Measurements from ENCODE around the gene ZNF668. TPM values are rescaled to one million over a fixed set of nuclear protein-coding genes. Genes with fewer than 3 reads are reported as not detected.

ZNF668 gene
- total and polyA plus RNA-seq, 2 of the 13 experiments (the other 11 are each of a cell fraction or from before 2014, with no cell fraction given): 3.8 to 9.8 TPM

DNA sequence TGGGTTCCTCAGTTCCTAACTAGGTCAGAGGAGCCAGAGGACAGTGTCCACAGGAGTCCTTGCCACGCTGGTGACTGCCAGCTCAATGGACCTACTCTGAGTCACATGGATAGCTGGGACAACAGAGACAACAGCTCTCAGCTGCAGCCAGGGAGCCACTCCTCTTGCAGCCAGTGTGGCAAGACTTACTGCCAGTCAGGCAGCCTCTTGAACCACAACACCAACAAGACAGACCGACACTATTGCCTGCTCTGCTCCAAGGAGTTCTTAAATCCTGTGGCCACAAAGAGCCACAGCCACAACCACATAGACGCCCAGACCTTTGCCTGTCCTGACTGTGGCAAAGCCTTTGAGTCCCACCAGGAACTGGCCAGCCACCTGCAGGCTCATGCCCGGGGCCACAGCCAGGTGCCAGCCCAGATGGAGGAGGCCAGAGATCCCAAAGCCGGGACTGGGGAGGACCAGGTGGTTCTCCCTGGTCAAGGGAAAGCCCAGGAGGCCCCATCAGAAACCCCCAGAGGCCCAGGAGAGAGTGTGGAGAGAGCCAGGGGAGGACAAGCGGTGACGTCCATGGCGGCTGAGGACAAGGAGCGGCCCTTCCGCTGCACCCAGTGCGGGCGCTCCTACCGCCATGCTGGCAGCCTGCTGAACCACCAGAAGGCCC, 6.8 kb upstream of the ZNF668 start:
- DNase-seq (ENCODE audit: low spot score): no peak
- POLR2A ChIA-PET: interaction anchor here (1.1 kb wide), 1 partner anchor 61 kb away, joined by 3 read pairs; no protein-coding TSS in a partner anchor
- intact Hi-C loops (cut with micrococcal nuclease; ENCODE audit: unreplicated experiment): no loop called here

More for the DNA sequence above, 6.8 kb upstream of the ZNF668 start:
- H3K27ac ChIP-seq (ENCODE audit: extremely low read length, insufficient read depth, low read length): no peak overlapping the region
- H3K27me3 ChIP-seq (ENCODE audit: control insufficient read depth in 1 of 2, insufficient read depth in 2 of 2, low read length in 2 of 2): no peaks in the 10 kb centered on the region
- no peak overlapping the region for H3K9ac ChIP-seq (ENCODE audit: insufficient read depth, low read depth, low read length)
- H3K79me2 ChIP-seq (ENCODE audit: insufficient read depth, low read length): peaks cover 6% of the 10 kb centered on the region
- in situ Hi-C loops (cut with HindIII; ENCODE audit: extremely low pct_ligation_motif_present, low pct_unique_long_range_greater_than_20kb): no loop called here
- BruUV-seq (replicated peaks): no TSS peak
- H3K9me3 ChIP-seq (ENCODE audit: low read length): no peaks in the 10 kb centered on the region
- ATAC-seq (no peak), FAIRE-seq (no peak)
- H3K4me1 ChIP-seq (ENCODE audit: insufficient read depth, low read length): no peaks in the 10 kb centered on the region
- H3K4me2 ChIP-seq (ENCODE audit: low read depth, low read length): no peak overlapping the region
- TF ChIP-seq CHCHD3 (CRISPR knock-in tag; IDR thresholded peaks at IDR 0.05) (0 out of 2 replicates have a peak, but pooled peaks have one; percentile 37), SUZ12 (IDR thresholded peaks at IDR 0.05; ENCODE audit: low read depth, low read length) (0 out of 2 replicates have a peak, but pooled peaks have one; percentile 0), POLR2A (IDR thresholded peaks at IDR 0.05; ENCODE audit: insufficient read depth in 1 of 2, low read depth in 2 of 2, low read length in 2 of 2) (peak; percentile 40 to 52; a peak in 3 of 4 replicates), ELF4 (CRISPR knock-in tag; IDR thresholded peaks at IDR 0.05; ENCODE audit: borderline replicate concordance) (no peak), PAF1 (CRISPR knock-in tag; IDR thresholded peaks at IDR 0.05) (peak; percentile 19; the same call in 1 of the 2 replicates), POLR2G (IDR thresholded peaks at IDR 0.05; ENCODE audit: low read depth, low read length) (0 out of 2 replicates have a peak, but pooled peaks have one; percentile 19), ZBTB7A (CRISPR knock-in tag; IDR thresholded peaks at IDR 0.05) (no peak)
- TF ChIP-seq, protein P1, sequence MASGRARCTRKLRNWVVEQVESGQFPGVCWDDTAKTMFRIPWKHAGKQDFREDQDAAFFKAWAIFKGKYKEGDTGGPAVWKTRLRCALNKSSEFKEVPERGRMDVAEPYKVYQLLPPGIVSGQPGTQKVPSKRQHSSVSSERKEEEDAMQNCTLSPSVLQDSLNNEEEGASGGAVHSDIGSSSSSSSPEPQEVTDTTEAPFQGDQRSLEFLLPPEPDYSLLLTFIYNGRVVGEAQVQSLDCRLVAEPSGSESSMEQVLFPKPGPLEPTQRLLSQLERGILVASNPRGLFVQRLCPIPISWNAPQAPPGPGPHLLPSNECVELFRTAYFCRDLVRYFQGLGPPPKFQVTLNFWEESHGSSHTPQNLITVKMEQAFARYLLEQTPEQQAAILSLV (CRISPR knock-in tag; IDR thresholded peaks at IDR 0.05; ENCODE audit: borderline replicate concordance): no peak
- TF ChIP-seq, protein P2, sequence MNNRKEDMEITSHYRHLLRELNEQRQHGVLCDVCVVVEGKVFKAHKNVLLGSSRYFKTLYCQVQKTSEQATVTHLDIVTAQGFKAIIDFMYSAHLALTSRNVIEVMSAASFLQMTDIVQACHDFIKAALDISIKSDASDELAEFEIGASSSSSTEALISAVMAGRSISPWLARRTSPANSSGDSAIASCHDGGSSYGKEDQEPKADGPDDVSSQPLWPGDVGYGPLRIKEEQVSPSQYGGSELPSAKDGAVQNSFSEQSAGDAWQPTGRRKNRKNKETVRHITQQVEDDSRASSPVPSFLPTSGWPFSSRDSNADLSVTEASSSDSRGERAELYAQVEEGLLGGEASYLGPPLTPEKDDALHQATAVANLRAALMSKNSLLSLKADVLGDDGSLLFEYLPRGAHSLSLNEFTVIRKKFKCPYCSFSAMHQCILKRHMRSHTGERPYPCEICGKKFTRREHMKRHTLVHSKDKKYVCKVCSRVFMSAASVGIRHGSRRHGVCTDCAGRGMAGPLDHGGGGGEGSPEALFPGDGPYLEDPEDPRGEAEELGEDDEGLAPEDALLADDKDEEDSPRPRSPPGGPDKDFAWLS (CRISPR knock-in tag; IDR thresholded peaks at IDR 0.05; ENCODE audit: borderline replicate concordance): no peak
- WGBS (ENCODE audit: low lambda C conversion rate): 92% methylated on average over 13 of the region's 13 CpGs
- H3K4me3 ChIP-seq (replicated peaks in 1 of 3; ENCODE audit: insufficient read depth in 1 of 3, low read depth in 2 of 3, low read length in 3 of 3): no peak overlapping the region
- H2AFZ ChIP-seq (ENCODE audit: low read length): no peak overlapping the region
- H3K36me3 ChIP-seq (replicated peaks in 1 of 2; ENCODE audit: control insufficient read depth in 1 of 2, insufficient read depth in 2 of 2, low read length in 2 of 2): peaks cover 30 to 53% of the 10 kb centered on the region in 2 experiments
- no peaks in the 10 kb centered on the region for H4K20me1 ChIP-seq (ENCODE audit: insufficient read depth, low read length)
- CTCF ChIA-PET (ENCODE audit: low intra/inter-chr PET ratio, low total read pairs): no interaction called here

Data from HepG2 (cell line).